Natural killer cell (primary cell): ENCODE data around the gene RORB. TPM values are rescaled to one million over a fixed set of nuclear protein-coding genes. Genes with fewer than 3 reads are reported as not detected.
A peak's percentile ranks its signal among the peaks of the same experiment; 100 is the strongest.

Experiments used
- ATAC-seq, 3 donors: fragments of 150-1000 bp in 2 of 3; fragments of 200-7000 bp in 1 of 3; cut with Tn5 transposase; 1 replicate in 1 of 3; 2 replicates in 2 of 3; pipeline ENCODE4 v1.10.0; 2021; ENCODE audit warnings: mild to moderate bottlenecking in 2 of 3, moderate library complexity in 2 of 3
- DNase-seq, 2 donors: peaks; one replicate each; pipeline versions ENCODE4 v3.0.0 to v3.0.0-alpha.2; 2013 to 2021; ENCODE audit warnings: mixed read lengths in 1 of 2
- H3K27ac ChIP-seq: one replicate; pipeline ENCODE4 v1.5.1; 2013; ENCODE audit warnings: mild to moderate bottlenecking, low read length
- H3K27me3 ChIP-seq: one replicate; pipeline ENCODE4 v1.6.1; 2013; ENCODE audit warnings: low read length; ENCODE audit not compliant: control insufficient read depth, insufficient read depth
- H3K36me3 ChIP-seq: one replicate; pipeline ENCODE4 v1.6.1; 2013; ENCODE audit warnings: low read length; ENCODE audit not compliant: control insufficient read depth, insufficient read depth
- H3K4me1 ChIP-seq: one replicate; pipeline ENCODE4 v1.6.1; 2013; ENCODE audit warnings: low read length; ENCODE audit not compliant: control insufficient read depth, insufficient read depth
- H3K4me3 ChIP-seq: one replicate; pipeline ENCODE4 v1.5.1; 2013; ENCODE audit warnings: low read length
- H3K9me3 ChIP-seq: one replicate; pipeline ENCODE4 v1.6.1; 2013; ENCODE audit warnings: low read length; ENCODE audit not compliant: control insufficient read depth, insufficient read depth
- H3K27ac Mint-ChIP-seq, 2 donors: one replicate each; pipeline ENCODE4 v1.8.0; 2022; ENCODE audit warnings: mild to moderate bottlenecking in 2 of 2, mixed read lengths in 2 of 2, moderate library complexity in 1 of 2
- H3K27me3 Mint-ChIP-seq, 2 donors: one replicate each; pipeline ENCODE4 v1.8.0; 2022; ENCODE audit warnings: low read depth in 2 of 2, mixed read lengths in 2 of 2
- H3K36me3 Mint-ChIP-seq: one replicate; pipeline ENCODE4 v1.8.0; 2022; ENCODE audit warnings: mixed read lengths
- H3K4me1 Mint-ChIP-seq, 2 donors: one replicate each; pipeline ENCODE4 v1.8.0; 2022; ENCODE audit warnings: mixed read lengths in 2 of 2
- H3K4me3 Mint-ChIP-seq: one replicate; pipeline ENCODE4 v1.8.0; 2022; ENCODE audit warnings: mild to moderate bottlenecking, moderate library complexity, mixed read lengths
- H3K9me3 Mint-ChIP-seq, 2 donors: one replicate each; pipeline ENCODE4 v1.8.0; 2022; ENCODE audit warnings: mixed read lengths in 2 of 2
- CTCF ChIP-seq: fragments of 200-600 bp; IDR thresholded peaks from one replicate; pipeline ENCODE4 v1.8.0; 2022; ENCODE audit warnings: antibody characterized with exemption
- WGBS: methylation state at CpG from one replicate; pipeline ENCODE4 v1.1.7; 2013; ENCODE audit warnings: missing lambda C conversion rate; ENCODE audit not compliant: insufficient coverage; 5-methylcytosine and 5-hydroxymethylcytosine counted together
- intact Hi-C: fragments of 100-400 bp; cut with micrococcal nuclease; formaldehyde crosslinking; loops from one replicate; pipeline ENCODE4 v1.14.2; 2022
- total RNA-seq, 4 donors: library from RNA; stranded (reverse); fragments of 120-200 nt in 1 of 4; gene quantifications; one replicate each; pipeline versions ENCODE4 v1.2.3 to v1.2.4, GENCODE V29; 2013 to 2022

The RORB gene
- total RNA-seq, 3 donors from 2014 or later (not counting 1 experiment from before 2014, with no cell fraction given): 0.38 to 0.73 (median 0.41) TPM

- no peaks in the 10 kb centered on the region for H3K27me3 ChIP-seq
- no peak overlapping the region for H3K4me3 ChIP-seq
- Mint-ChIP-seq H3K27me3 (no peaks in the 10 kb centered on the region), H3K4me1 (no peaks in the 10 kb centered on the region), H3K9me3 (no peaks in the 10 kb centered on the region), H3K36me3 (no peaks in the 10 kb centered on the region), H3K27ac (no peak overlapping the region), H3K4me3 (no peak overlapping the region)
- intact Hi-C loops: loop anchor here (2.0 kb wide), 1 partner anchor 1444 kb away; no protein-coding TSS in a partner anchor
- WGBS: 80% methylated on average over 1 of the region's 3 CpGs
- H3K36me3 ChIP-seq: no peaks in the 10 kb centered on the region
- no peak for ATAC-seq
- no peaks in the 10 kb centered on the region for H3K9me3 ChIP-seq
- DNase-seq: peak in 1 of 2 donors; percentile 12
- no peaks in the 10 kb centered on the region for H3K4me1 ChIP-seq
- H3K27ac ChIP-seq: no peak overlapping the region
- TF ChIP-seq CTCF: peak; percentile 30
Measured at GRCh38 chr9:74645007-74645639, 148.0 kb downstream of the RORB start.

GRCh38 chr9:74653410-74654080 is 156.4 kb downstream of the RORB start:
- intact Hi-C loops: no loop called here
- Histone ChIP-seq H3K27ac (no peak overlapping the region), H3K36me3 (no peaks in the 10 kb centered on the region), H3K9me3 (no peaks in the 10 kb centered on the region), H3K4me3 (no peak overlapping the region), H3K4me1 (no peaks in the 10 kb centered on the region), H3K27me3 (no peaks in the 10 kb centered on the region)
- Mint-ChIP-seq H3K27me3 (peaks cover 6 to 7% of the 10 kb centered on the region in 2 donors), H3K9me3 (no peaks in the 10 kb centered on the region), H3K4me3 (no peak overlapping the region), H3K36me3 (no peaks in the 10 kb centered on the region), H3K27ac (no peak overlapping the region), H3K4me1 (no peaks in the 10 kb centered on the region)
- ATAC-seq (no peak), DNase-seq (no peak)
- WGBS: 75% methylated on average over 6 of the region's 11 CpGs
- TF ChIP-seq CTCF: no peak

- Histone ChIP-seq H3K36me3 (no peaks in the 10 kb centered on the region), H3K4me3 (no peak overlapping the region), H3K9me3 (no peaks in the 10 kb centered on the region), H3K27ac (no peak overlapping the region), H3K27me3 (no peaks in the 10 kb centered on the region), H3K4me1 (no peaks in the 10 kb centered on the region)
- intact Hi-C loops: no loop called here
- ATAC-seq (no peak), DNase-seq (no peak)
- Mint-ChIP-seq H3K4me3 (no peak overlapping the region), H3K4me1 (no peaks in the 10 kb centered on the region), H3K27me3 (no peaks in the 10 kb centered on the region), H3K36me3 (no peaks in the 10 kb centered on the region), H3K9me3 (no peaks in the 10 kb centered on the region), H3K27ac (no peak overlapping the region)
- no peak for TF ChIP-seq CTCF
- 80% methylated on average over 8 of the region's 8 CpGs for WGBS
Measured at GRCh38 chr9:74662674-74663073, 165.5 kb downstream of the RORB start.
